Measurements from ENCODE around the gene SLC25A10. TPM values are rescaled to one million over a fixed set of nuclear protein-coding genes. Genes with fewer than 3 reads are reported as not detected.

Gene SLC25A10
- total and polyA plus RNA-seq, 2 of the 8 experiments (the other 6 are each of a cell fraction or from before 2014, with no cell fraction given): 22.2 to 43.0 TPM

DNA sequence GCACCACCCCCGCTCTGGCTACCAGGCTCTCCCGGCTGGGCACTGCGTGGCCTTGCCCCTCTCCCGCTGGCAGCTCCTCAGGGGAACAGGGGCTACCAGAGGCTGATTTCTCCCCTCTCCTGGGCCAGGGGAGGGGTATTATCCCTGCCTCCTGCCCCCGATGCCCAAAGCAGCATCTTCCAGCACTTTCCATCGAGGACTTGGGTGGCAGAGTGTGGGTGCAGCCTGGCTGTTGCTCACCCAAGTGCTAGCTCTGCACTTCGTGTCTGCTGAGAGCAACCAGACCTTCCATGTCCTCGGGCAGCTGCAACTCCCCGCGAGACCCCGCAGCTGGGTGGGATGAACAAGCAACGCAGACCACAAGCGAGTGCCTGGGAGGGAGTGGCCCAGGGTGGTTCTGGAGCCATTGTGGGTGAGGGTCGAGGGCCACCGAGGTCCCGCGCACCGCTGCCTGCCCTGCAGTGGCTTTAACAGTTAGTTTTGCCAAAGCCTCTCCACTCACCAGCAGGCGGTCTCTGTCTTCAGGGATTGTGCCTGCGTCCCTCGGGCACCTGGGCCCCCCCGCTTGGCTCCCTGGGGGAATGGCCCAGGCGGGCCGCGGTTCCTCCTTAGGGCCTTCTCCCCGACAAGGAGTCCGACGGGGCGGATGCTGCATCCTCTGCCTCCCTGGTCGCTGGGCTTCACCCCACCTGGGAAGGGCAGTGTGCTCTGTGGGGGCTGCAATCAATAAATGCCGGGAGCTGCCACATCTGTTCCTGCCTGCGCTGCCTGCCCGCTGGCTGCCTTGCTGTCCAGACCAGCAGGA lies 8.4 kb downstream of the SLC25A10 start:
- CTCF ChIA-PET (ENCODE audit: partially characterized antibody): interaction anchor here (0.6 to 3.6 kb wide), 8 partner anchors 10 to 149 kb away, joined by 3 to 14 read pairs (median 4); no protein-coding TSS in a partner anchor

More for the DNA sequence above, 8.4 kb downstream of the SLC25A10 start:
- Histone ChIP-seq H3K4me3 (ENCODE audit: extremely low read depth in 1 of 4, insufficient read depth in 2 of 4, low read depth in 3 of 4, low read length in 4 of 4) (no peak overlapping the region), H4K5ac (ENCODE audit: insufficient read length, low read depth, low read length) (no peak overlapping the region), H3K23ac (ENCODE audit: insufficient read length) (no peak overlapping the region), H2BK12ac (ENCODE audit: low read depth, low read length) (0 out of 2 replicates have a peak overlapping the region, but pooled peaks have one; percentile 17), H3K9ac (replicated peaks in 1 of 4; ENCODE audit: extremely low read depth in 1 of 4, low read depth in 3 of 4, low read length in 3 of 4) (no peak overlapping the region), H3K56ac (replicated peaks; ENCODE audit: insufficient read length, low read depth, low read length) (no peak overlapping the region), H2BK5ac (ENCODE audit: low read depth, low read length) (no peak overlapping the region), H2BK15ac (ENCODE audit: low read length) (no peak overlapping the region), H3K23me2 (ENCODE audit: low read depth, low read length) (no peaks in the 10 kb centered on the region), H2BK120ac (replicated peaks; ENCODE audit: low read depth, low read length) (no peak overlapping the region), H3K36me3 (ENCODE audit: control insufficient read depth in 2 of 4, insufficient read depth in 4 of 4, low read length in 3 of 4) (peaks cover 0 to 6% (median 0%) of the 10 kb centered on the region in 4 experiments; a peak in 2 of 8 replicates), H3K14ac (ENCODE audit: insufficient read length) (no peak overlapping the region), H3K4me1 (replicated peaks in 1 of 4; ENCODE audit: control insufficient read depth in 3 of 4, insufficient read depth in 4 of 4, low read length in 3 of 4) (peaks cover 0 to 10% (median 3%) of the 10 kb centered on the region in 4 experiments; a peak in 5 of 7 replicates), H3K4me2 (ENCODE audit: insufficient read depth in 1 of 2, low read depth in 2 of 2, low read length in 2 of 2) (no peak overlapping the region), H2AFZ (ENCODE audit: low read length) (no peak overlapping the region), H3K27me3 (replicated peaks in 1 of 4; ENCODE audit: control insufficient read depth in 3 of 4, extremely low read depth in 1 of 4, insufficient read depth in 3 of 4, low read length in 3 of 4) (no peaks in the 10 kb centered on the region), H2BK20ac (ENCODE audit: low read length) (no peak overlapping the region), H2AK5ac (ENCODE audit: low read depth, low read length) (no peak overlapping the region), H3K27ac (ENCODE audit: low read depth, low read length) (no peak overlapping the region), H4K8ac (ENCODE audit: extremely low read depth, insufficient read depth, low read length) (no peak overlapping the region), H4K91ac (replicated peaks; ENCODE audit: insufficient read length, low read length) (no peak overlapping the region), H3K9me3 (ENCODE audit: insufficient read depth in 2 of 2, low read depth in 1 of 2, low read length in 1 of 2) (no peaks in the 10 kb centered on the region), H3K79me1 (ENCODE audit: low read depth, low read length) (no peaks in the 10 kb centered on the region; the same call in 1 of the 2 replicates), H3K79me2 (ENCODE audit: control insufficient read depth in 1 of 2, insufficient read depth in 2 of 2, low read length in 2 of 2) (no peaks in the 10 kb centered on the region), H4K20me1 (replicated peaks in 1 of 2; ENCODE audit: control insufficient read depth in 1 of 2, insufficient read depth in 2 of 2, low read length in 2 of 2) (no peaks in the 10 kb centered on the region), H3K18ac (ENCODE audit: extremely low read depth, low read length) (no peak overlapping the region), H3K4ac (replicated peaks; ENCODE audit: insufficient read length, low read depth, low read length) (no peak overlapping the region)
- WGBS, 2 experiments (ENCODE audit: extremely low coverage in 1 of 2, insufficient coverage in 1 of 2, insufficient read length in 1 of 2, insufficient replicate concordance in 2 of 2, low coverage in 1 of 2, low lambda C conversion rate in 2 of 2, missing lambda C conversion rate in 1 of 2): 90% methylated on average over 33 of the region's 33 CpGs; no CpG with 5 or more reads in 1 of the 2 experiments
- TF ChIP-seq BACH1 (IDR thresholded peaks at IDR 0.05; ENCODE audit: low read length) (no peak), CHD2 (IDR thresholded peaks at IDR 0.05; ENCODE audit: low read length) (no peak)
- TF ChIP-seq, protein P1, sequence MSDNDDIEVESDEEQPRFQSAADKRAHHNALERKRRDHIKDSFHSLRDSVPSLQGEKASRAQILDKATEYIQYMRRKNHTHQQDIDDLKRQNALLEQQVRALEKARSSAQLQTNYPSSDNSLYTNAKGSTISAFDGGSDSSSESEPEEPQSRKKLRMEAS (IDR thresholded peaks at IDR 0.05): no peak
- DNase-seq (ENCODE audit: low read depth in 1 of 2, low spot score in 2 of 2): no peak
- POLR2A ChIA-PET (ENCODE audit: partially characterized antibody): interaction anchor here (0.7 to 25.9 kb wide), 6 partner anchors 12 to 149 kb away, joined by 3 to 348 read pairs (median 6); partner anchors contain the start of genes MRPL12 and SLC25A10
- no peak for FAIRE-seq

Data from H1 (cell line).